T-helper 2 cell treated with Interferon-gamma antibody and Interleukin-4, amounts not matched to agents 100 ng/mL and 5 ng/mL, for 36 hours (primary cell): ENCODE results near the gene CENPT. TPM values are rescaled to one million over a fixed set of nuclear protein-coding genes. Genes with fewer than 3 reads are reported as not detected.
"Not testable (repeated sequence)": the region's sequence is repeated elsewhere in the genome, so short reads cannot be mapped to it uniquely, and the experiment has no call there.

Experiments
- intact Hi-C: fragments of 100-400 bp; cut with micrococcal nuclease; formaldehyde crosslinking; loops from one replicate; pipeline ENCODE4 v1.15.1; 2023
- total RNA-seq: library from RNA; stranded (reverse); gene quantifications from 2 replicates; pipeline ENCODE4 v1.2.3, GENCODE V29; 2022

Gene CENPT
- total RNA-seq, 1 donor from 2014 or later: 54.2 TPM

DNA sequence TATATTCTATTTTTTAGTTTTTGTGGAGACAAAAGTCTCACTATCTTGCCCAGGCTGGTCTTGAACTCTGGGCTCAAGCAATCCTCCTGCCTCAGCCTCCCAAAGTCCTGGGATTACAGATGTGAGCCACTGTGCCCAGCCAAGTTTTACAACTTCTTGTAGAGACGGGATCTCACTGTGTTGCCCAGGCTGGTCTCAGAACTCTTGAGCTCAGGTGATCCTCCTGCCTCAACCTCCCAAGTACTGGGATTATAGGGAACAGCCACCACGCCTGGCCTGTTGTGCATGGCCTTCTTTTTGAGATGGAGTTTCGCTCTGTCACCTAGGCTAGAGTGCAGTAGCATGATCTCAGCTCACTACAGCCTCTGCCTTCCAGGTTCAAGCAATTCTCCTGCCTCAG lies 6.2 kb upstream of the CENPT start:
- intact Hi-C loops: no loop called here

GRCh38 chr16:67848118-67848517 lies 625 bp upstream of the CENPT start:
- intact Hi-C loops: loop anchor here (10.0 kb wide), 1 partner anchor 183 kb away; the partner anchor contains the start of genes ACD, C16orf86, ENKD1 and PARD6A

DNA sequence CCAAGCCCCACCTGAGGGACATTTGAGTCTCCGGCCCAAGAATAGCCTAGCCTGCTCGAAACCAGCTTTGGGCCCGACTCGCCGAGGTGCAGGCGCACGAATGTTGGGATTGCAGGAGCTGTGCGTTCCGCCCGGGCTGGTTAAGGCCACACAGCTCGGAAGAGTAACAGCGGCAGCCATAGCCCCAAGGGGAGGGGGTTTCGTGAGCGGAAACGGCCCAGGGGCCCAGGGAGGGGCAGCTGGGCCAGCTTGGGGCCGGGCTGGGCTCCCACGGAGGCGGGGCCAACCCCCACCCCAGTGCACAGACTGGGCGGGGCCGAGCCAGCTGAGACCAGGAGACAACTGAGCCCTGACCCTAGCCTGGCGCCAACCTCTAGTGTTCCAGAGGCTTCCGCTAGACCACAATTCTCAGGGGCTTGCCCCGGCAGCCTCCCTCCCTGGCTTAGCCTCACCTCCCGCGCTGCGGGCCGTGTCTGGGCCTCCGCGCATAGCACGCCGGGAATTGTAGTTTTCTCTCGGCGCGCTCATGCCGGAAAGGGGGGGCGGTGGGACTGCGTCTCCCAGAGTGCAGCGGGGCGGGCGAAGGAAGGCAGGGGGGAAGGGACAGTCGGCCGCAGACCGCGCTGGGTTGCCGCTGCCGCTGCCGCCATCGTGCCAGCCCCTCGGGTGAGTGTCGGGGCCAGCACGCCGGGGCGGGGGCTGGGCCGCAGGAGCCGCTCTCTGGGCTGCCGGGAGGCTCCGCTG lies 1.0 kb downstream of the CENPT start, which contains the start of gene NUTF2:
TSS of gene NUTF2 (plus strand) at position 614 of the 744 bp plus-strand sequence. CDS start 18,198 bp downstream, outside the sequence.
- intact Hi-C loops: loop anchor here (1.0 to 10.0 kb wide), 7 partner anchors 13 to 284 kb away; partner anchors contain the start of genes ACD, C16orf86, CTCF and EDC4

- intact Hi-C loops: loop anchor here (1.0 to 10.0 kb wide), 7 partner anchors 13 to 284 kb away; partner anchors contain the start of genes ACD, C16orf86, CTCF and EDC4
Measured at GRCh38 chr16:67846063-67846319, 1.5 kb downstream of the CENPT start.

- intact Hi-C loops: loop anchor here (1.0 to 10.0 kb wide), 7 partner anchors 12 to 283 kb away; partner anchors contain the start of genes ACD, C16orf86, CTCF and EDC4
Measured at GRCh38 chr16:67845291-67846062, 2.0 kb downstream of the CENPT start.

DNA sequence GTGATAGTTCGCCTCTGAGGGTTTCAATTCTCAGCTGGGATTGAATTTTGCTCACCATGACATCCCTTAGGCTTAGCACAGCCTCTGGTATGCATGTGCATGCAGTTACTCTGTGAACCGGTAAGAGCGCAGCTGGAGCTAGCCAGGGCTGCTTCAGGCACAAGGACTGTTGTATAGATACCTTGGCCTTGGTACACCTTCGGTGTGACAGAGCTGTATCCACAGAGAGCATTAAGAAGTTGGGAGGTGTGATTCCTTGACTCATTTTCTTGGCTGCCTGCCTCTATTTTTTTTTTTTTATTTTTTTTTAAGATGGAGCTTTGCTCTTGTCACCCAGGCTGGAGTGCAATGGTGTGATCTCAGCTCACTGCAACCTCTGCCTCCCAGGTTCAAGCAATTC lies 3.0 kb downstream of the CENPT start:
- intact Hi-C loops: loop anchor here (10.0 kb wide), 1 partner anchor 180 kb away; the partner anchor contains the start of genes ACD, C16orf86, ENKD1 and PARD6A

DNA sequence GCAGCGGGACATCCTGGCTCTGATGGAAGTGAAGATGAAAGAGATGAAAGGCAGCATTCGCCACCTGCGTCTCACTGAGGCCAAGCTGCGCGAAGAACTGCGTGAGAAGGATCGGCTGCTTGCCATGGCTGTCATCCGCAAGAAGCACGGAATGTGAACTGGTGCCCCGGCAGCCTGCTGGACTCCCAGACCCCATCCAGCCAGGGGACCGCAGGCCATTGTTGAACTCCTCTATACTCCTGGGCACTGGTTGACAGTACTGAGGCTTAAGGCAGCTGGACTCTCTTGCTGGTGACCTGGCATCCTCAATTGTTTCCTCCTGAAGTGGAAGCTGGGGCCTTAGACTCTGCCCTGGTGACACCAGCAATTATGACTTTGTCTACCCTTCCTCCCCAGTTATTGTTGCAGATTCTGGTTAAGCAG lies 4.1 kb downstream of the CENPT start:
- intact Hi-C loops: loop anchor here (10.0 kb wide), 1 partner anchor 179 kb away; the partner anchor contains the start of genes ACD, C16orf86, ENKD1 and PARD6A

DNA sequence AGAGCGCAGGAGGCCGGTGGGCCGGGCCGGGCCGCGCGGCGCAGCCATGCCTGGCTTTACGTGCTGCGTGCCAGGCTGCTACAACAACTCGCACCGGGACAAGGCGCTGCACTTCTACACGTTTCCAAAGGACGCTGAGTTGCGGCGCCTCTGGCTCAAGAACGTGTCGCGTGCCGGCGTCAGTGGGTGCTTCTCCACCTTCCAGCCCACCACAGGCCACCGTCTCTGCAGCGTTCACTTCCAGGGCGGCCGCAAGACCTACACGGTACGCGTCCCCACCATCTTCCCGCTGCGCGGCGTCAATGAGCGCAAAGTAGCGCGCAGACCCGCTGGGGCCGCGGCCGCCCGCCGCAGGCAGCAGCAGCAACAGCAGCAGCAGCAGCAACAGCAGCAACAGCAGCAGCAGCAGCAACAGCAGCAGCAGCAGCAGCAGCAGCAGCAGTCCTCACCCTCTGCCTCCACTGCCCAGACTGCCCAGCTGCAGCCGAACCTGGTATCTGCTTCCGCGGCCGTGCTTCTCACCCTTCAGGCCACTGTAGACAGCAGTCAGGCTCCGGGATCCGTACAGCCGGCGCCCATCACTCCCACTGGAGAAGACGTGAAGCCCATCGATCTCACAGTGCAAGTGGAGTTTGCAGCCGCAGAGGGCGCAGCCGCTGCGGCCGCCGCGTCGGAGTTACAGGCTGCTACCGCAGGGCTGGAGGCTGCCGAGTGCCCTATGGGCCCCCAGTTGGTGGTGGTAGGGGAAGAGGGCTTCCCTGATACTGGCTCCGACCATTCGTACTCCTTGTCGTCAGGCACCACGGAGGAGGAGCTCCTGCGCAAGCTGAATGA lies 4.8 kb downstream of the CENPT start:
- intact Hi-C loops: loop anchor here (1.0 to 10.0 kb wide), 5 partner anchors 9 to 242 kb away; partner anchors contain the start of genes ACD, C16orf86, ENKD1 and PARD6A

DNA sequence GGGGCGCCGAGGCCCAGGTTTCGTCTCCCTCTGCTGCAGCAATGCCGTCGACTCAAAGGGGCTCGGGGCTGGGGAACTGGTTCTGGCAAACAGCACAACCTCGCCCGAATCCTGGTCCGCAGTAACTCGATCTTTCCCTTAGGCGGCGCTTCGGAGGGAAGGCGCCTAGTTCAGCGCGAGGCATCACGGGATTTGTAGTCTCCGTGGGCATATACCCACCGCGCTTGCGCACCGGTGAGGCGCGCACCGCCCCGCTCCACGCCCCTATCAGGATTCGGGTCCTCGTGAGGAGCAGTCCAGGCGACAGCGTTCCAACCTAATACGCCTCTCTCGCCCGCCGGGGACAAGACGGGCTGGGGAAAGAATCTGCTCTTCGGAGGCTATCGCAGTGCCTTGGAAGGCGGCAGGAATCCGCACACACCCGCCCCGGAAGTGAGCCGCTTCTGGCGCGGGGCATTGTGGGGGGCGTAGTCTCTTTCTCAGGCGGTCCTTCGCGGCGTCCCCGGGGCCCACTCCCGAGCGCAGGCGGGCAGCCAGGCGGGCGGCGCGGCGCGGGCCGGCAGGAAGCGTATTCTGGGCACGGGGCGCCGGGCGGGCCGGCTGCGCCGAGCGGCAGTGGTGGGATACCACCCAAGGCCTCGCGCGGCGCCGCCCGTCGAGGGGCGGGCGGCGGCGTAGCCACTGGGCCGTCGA lies 5.5 kb downstream of the CENPT start, which contains the start of gene THAP11:
TSS of gene THAP11 (plus strand) at position 505 of the 693 bp plus-strand sequence. CDS start 235 bp downstream, outside the sequence.
- intact Hi-C loops: loop anchor here (1.0 to 10.0 kb wide), 5 partner anchors 9 to 242 kb away; partner anchors contain the start of genes ACD, C16orf86, ENKD1 and PARD6A

- intact Hi-C loops: loop anchor here (10.0 kb wide), 1 partner anchor 177 kb away; the partner anchor contains the start of genes ACD, C16orf86, ENKD1 and PARD6A
Measured at GRCh38 chr16:67841198-67841815, 6.2 kb downstream of the CENPT start.

GRCh38 chr16:67837811-67838210 lies 9.7 kb downstream of the CENPT start:
- intact Hi-C loops: no loop called here

DNA sequence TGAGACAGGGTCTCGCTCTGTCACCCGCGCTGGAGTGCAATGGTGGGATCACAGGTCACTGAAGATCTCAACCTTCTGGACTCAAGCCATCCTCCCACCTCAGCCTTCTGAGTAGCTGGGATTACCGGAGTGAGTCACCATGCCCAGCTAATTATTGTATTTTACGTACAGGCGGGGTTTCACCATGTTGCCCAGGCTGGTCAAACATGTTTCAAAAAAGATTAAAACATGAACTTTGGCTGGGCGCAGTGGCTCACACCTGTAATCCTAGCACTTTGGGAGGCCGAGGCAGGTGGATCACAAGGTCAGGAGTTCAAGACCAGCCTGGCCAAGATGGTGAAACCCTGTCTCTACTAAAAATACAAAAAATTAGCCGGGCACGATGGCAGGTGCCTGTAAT lies 10.3 kb downstream of the CENPT start:
- intact Hi-C loops: not testable (repeated sequence)

- intact Hi-C loops: no loop called here
Measured at GRCh38 chr16:67834242-67834614, 13.3 kb downstream of the CENPT start.

- intact Hi-C loops: loop anchor here (1.0 to 2.0 kb wide), 4 partner anchors 9 to 27 kb away; partner anchors contain the start of genes NUTF2, RANBP10, THAP11 and TSNAXIP1
Measured at GRCh38 chr16:67833415-67834241, 13.9 kb downstream of the CENPT start.

GRCh38 chr16:67833030-67833414 lies 14.5 kb downstream of the CENPT start:
- intact Hi-C loops: loop anchor here (1.0 to 2.0 kb wide), 4 partner anchors 9 to 26 kb away; partner anchors contain the start of genes NUTF2, RANBP10, THAP11 and TSNAXIP1

GRCh38 chr16:67828651-67829050 lies 18.8 kb downstream of the CENPT start:
- intact Hi-C loops: no loop called here

DNA sequence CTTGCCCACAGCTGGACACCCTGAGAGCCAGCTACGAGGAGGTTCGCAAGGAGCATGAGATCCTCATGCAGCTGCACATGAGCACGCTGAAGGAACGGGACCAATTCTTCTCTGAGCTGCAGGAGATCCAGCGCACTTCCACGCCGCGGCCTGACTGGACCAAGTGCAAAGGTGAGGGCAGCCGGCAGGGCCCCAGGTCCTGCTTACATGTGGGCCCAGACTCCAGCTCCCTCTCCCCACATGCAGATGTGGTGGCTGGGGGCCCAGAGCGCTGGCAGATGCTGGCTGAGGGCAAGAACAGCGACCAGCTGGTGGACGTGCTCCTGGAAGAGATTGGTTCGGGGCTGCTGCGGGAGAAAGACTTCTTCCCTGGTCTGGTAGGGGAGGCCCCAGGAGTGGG lies 21.6 kb downstream of the CENPT start:
- intact Hi-C loops: no loop called here

DNA sequence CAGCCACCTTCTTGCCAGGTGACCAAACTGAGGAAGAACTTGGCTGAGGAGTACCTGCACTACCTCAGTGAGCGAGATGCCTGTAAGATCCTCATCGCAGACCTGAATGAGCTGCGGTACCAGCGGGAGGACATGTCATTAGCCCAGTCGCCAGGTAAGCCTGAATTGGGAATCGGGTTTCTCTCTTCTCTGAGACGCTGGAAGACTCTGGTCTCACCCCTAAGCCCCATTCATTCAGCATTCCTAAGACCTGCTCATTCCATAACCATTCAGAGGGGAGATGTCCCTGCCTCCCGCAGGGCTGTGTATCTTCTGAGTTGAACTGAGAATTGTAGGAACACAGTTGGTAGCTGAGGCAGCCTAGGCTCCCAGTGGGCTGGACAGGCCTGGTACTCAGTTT lies 22.4 kb downstream of the CENPT start:
- intact Hi-C loops: no loop called here
